Kidney (tissue), 14 donors: ENCODE results near the gene CUEDC2. TPM values are rescaled to one million over a fixed set of nuclear protein-coding genes. Genes with fewer than 3 reads are reported as not detected.

Experiments used
- DNase-seq, 5 donors: peaks; one replicate each; pipeline ENCODE4 v3.0.0-alpha.2; 2013 to 2020
- FAIRE-seq: peaks from 2 replicates; lab custom pipeline; 2012; peaks lifted over from hg19 to GRCh38; lab: Jason Lieb, UNC
- H3K27ac ChIP-seq, 2 donors: one replicate each; pipeline ENCODE4 v1.7.0; 2013; ENCODE audit warnings: low read depth in 2 of 2, low read length in 2 of 2, inconsistent platforms in 1 of 2
- H3K27me3 ChIP-seq: one replicate; pipeline ENCODE4 v1.7.1; 2013; ENCODE audit warnings: low read length, inconsistent platforms; ENCODE audit not compliant: control insufficient read depth, insufficient read depth
- H3K36me3 ChIP-seq, 3 donors: one replicate each; pipeline versions ENCODE4 v1.7.0 to v1.7.1; 2013; ENCODE audit warnings: low read length in 3 of 3, control low read depth in 1 of 3, inconsistent platforms in 1 of 3; ENCODE audit not compliant: insufficient read depth in 3 of 3, control insufficient read depth in 2 of 3
- H3K4me1 ChIP-seq, 3 donors: one replicate each; pipeline versions ENCODE4 v1.7.0 to v1.7.1; 2013; ENCODE audit warnings: low read length in 3 of 3, inconsistent platforms in 1 of 3, low read depth in 1 of 3; ENCODE audit not compliant: control insufficient read depth in 2 of 3, insufficient read depth in 2 of 3
- H3K4me3 ChIP-seq, 3 donors: one replicate each; pipeline versions ENCODE4 v1.7.0 to v1.8.1; 2013; ENCODE audit warnings: low read length in 3 of 3, control low read depth in 1 of 3, inconsistent platforms in 1 of 3
- H3K9ac ChIP-seq, 3 donors: one replicate each; pipeline versions ENCODE4 v1.7.0 to v1.7.1; 2013; ENCODE audit warnings: low read length in 3 of 3, control low read depth in 1 of 3, inconsistent platforms in 1 of 3
- H3K9me3 ChIP-seq, 3 donors: one replicate each; pipeline versions ENCODE4 v1.7.0 to v1.7.1; 2013; ENCODE audit warnings: low read length in 3 of 3, control low read depth in 1 of 3, inconsistent platforms in 1 of 3; ENCODE audit not compliant: control insufficient read depth in 2 of 3, insufficient read depth in 1 of 3
- intact Hi-C: fragments of 100-400 bp; cut with DNase I; formaldehyde crosslinking; loops from one replicate; pipeline ENCODE4 v1.11.1; 2022
- polyA plus RNA-seq: library from polyadenylated mRNA; stranded (reverse); fragments of 350-450 nt; fragmentation: Illumina TruSeq; extraction: RNeasy Lipid Tissue Mini Kit (QIAGEN cat#74804); gene quantifications from one replicate; pipeline ENCODE4 v1.2.3, GENCODE V29; 2014; ENCODE audit warnings: low read depth, low replicate concordance; ENCODE audit not compliant: insufficient read depth
- total RNA-seq: library from RNA; stranded (reverse); fragmentation: NEBNext Ultra II Directional; extraction: Animal tissue kit (Norgen Biotek cat#: 25700); gene quantifications from one replicate; pipeline ENCODE4 v1.2.1, GENCODE V29; 2021
- TF ChIP-seq, protein P1 (sequence below): IDR thresholded peaks from 3 replicates; pipeline ENCODE4 v1.5.1; 2012; ENCODE audit warnings: mild to moderate bottlenecking, moderate library complexity, borderline replicate concordance; ENCODE audit not compliant: insufficient read depth; ENCODE audit errors: extremely low read depth
- donor health status: control.
- donor health status: control.
- donor health status: control.
- donor health status: control.
- donor health status: control.
- donor health status: DM: yes; HTN: yes; CAD: no.
- donor health status: Normal renal cell carcinoma (clear cell type).

The CUEDC2 gene
- total and polyA plus RNA-seq, 2 donors from 2014 or later, result 50.9 to 117 TPM

- peaks cover 0 to 4% (median 0%) of the 10 kb centered on the region in 3 donors for H3K4me1 ChIP-seq
- no peaks in the 10 kb centered on the region for H3K27me3 ChIP-seq
- DNase-seq, result peak in 2 of 5 donors; percentile 35 to 67
- H3K36me3 ChIP-seq, result no peaks in the 10 kb centered on the region
- H3K9ac ChIP-seq, result no peak overlapping the region
- H3K27ac ChIP-seq, result no peak overlapping the region
- intact Hi-C loops, result no loop called here
- no peaks in the 10 kb centered on the region for H3K9me3 ChIP-seq
- FAIRE-seq, result no peak
- H3K4me3 ChIP-seq, result no peak overlapping the region
- TF ChIP-seq, protein P1, sequence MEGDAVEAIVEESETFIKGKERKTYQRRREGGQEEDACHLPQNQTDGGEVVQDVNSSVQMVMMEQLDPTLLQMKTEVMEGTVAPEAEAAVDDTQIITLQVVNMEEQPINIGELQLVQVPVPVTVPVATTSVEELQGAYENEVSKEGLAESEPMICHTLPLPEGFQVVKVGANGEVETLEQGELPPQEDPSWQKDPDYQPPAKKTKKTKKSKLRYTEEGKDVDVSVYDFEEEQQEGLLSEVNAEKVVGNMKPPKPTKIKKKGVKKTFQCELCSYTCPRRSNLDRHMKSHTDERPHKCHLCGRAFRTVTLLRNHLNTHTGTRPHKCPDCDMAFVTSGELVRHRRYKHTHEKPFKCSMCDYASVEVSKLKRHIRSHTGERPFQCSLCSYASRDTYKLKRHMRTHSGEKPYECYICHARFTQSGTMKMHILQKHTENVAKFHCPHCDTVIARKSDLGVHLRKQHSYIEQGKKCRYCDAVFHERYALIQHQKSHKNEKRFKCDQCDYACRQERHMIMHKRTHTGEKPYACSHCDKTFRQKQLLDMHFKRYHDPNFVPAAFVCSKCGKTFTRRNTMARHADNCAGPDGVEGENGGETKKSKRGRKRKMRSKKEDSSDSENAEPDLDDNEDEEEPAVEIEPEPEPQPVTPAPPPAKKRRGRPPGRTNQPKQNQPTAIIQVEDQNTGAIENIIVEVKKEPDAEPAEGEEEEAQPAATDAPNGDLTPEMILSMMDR, result no peak
These were observed 29.3 kb downstream of the CUEDC2 start for GRCh38 chr10:102403115-102403514.

DNA sequence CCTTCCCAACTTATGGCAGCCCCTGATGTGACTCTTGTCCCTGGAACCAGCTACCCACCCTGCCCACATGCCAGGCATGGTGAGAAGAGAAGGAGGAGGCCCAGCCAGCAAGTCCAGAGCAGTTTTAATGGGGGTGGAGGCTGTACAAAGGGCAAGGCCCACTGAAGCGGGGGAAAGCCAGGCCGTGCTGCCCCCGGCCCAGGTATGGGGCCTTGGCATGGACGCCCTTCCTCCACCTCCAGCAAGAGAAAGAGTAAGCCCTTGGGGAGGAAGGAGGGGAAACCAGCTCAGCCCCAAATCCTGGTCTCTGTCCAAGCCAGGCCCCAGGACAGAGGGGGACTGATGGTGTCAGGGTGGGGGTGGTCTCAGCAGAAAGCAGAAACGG, 29.9 kb downstream of the CUEDC2 start:
- Histone ChIP-seq H3K36me3 (peaks cover 0 to 5% (median 0%) of the 10 kb centered on the region in 3 donors), H3K9ac (no peak overlapping the region), H3K27me3 (no peaks in the 10 kb centered on the region), H3K27ac (no peak overlapping the region), H3K4me1 (peaks cover 0 to 4% (median 0%) of the 10 kb centered on the region in 3 donors), H3K4me3 (no peak overlapping the region), H3K9me3 (no peaks in the 10 kb centered on the region)
- intact Hi-C loops, result no loop called here
- TF ChIP-seq, protein P1, result no peak
- no peak for DNase-seq
- no peak for FAIRE-seq

- TF ChIP-seq, protein P1, result no peak
- intact Hi-C loops, result no loop called here
- peak in 2 of 5 donors; percentile 37 to 73 for DNase-seq
- Histone ChIP-seq H3K27ac (no peak overlapping the region), H3K4me1 (peaks cover 0 to 4% (median 1%) of the 10 kb centered on the region in 3 donors), H3K27me3 (no peaks in the 10 kb centered on the region), H3K36me3 (peaks cover 0 to 5% (median 0%) of the 10 kb centered on the region in 3 donors), H3K4me3 (no peak overlapping the region), H3K9ac (no peak overlapping the region), H3K9me3 (no peaks in the 10 kb centered on the region)
- FAIRE-seq, result no peak
These were observed 30.5 kb downstream of the CUEDC2 start for GRCh38 chr10:102401735-102402511.

GRCh38 chr10:102401342-102401654, 31.1 kb downstream of the CUEDC2 start:
- no peak for FAIRE-seq

More at GRCh38 chr10:102401342-102401654, 31.1 kb downstream of the CUEDC2 start:
- Histone ChIP-seq H3K27ac (no peak overlapping the region), H3K27me3 (no peaks in the 10 kb centered on the region), H3K9ac (no peak overlapping the region), H3K4me3 (no peak overlapping the region), H3K9me3 (no peaks in the 10 kb centered on the region), H3K4me1 (peaks cover 0 to 9% (median 8%) of the 10 kb centered on the region in 3 donors), H3K36me3 (peaks cover 0 to 5% (median 0%) of the 10 kb centered on the region in 3 donors)
- intact Hi-C loops, result no loop called here
- no peak for DNase-seq
- TF ChIP-seq, protein P1, result no peak
